Measurements from ENCODE around the gene NET1. TPM values are rescaled to one million over a fixed set of nuclear protein-coding genes. Genes with fewer than 3 reads are reported as not detected.

NET1 gene
- total and polyA plus RNA-seq, 8 donors = 50.2 to 246 (median 84.6) TPM

DNA sequence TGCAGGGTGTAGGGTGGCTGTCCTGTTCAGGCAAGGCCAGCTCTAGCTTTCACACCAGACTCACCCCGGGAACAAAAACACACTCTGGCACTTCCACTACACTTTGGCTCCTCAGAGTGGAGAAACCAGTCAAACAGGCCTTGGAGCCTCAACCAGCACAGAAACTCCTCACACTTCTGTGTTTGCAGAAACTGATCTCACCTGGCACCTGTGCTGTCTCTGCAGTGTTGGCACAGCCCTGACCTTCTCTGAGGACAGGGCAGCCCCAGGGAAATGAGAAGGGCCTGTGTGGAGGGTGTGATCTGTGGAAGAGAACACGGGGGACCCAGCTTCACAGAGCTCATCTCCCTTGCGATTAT is 91.1 kb downstream of the NET1 start:
- no peaks in the 10 kb centered on the region for H3K27me3 ChIP-seq
- peak; percentile 87 to 92 for DNase-seq
- TF ChIP-seq, protein P1, sequence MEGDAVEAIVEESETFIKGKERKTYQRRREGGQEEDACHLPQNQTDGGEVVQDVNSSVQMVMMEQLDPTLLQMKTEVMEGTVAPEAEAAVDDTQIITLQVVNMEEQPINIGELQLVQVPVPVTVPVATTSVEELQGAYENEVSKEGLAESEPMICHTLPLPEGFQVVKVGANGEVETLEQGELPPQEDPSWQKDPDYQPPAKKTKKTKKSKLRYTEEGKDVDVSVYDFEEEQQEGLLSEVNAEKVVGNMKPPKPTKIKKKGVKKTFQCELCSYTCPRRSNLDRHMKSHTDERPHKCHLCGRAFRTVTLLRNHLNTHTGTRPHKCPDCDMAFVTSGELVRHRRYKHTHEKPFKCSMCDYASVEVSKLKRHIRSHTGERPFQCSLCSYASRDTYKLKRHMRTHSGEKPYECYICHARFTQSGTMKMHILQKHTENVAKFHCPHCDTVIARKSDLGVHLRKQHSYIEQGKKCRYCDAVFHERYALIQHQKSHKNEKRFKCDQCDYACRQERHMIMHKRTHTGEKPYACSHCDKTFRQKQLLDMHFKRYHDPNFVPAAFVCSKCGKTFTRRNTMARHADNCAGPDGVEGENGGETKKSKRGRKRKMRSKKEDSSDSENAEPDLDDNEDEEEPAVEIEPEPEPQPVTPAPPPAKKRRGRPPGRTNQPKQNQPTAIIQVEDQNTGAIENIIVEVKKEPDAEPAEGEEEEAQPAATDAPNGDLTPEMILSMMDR (IDR thresholded peaks at IDR 0.05) = no peak
- TF ChIP-seq EP300 (IDR thresholded peaks at IDR 0.05) = no peak
- TF ChIP-seq POLR2AphosphoS5 (IDR thresholded peaks at IDR 0.05) = peak in 2 of 3 donors; percentile 67 to 75
- no peak for TF ChIP-seq POLR2A (IDR thresholded peaks at IDR 0.05)
- intact Hi-C loops (cut with DNase I; ENCODE audit: low total_unique reads) = no loop called here
- H3K36me3 ChIP-seq = no peaks in the 10 kb centered on the region
- H3K9me3 ChIP-seq = no peaks in the 10 kb centered on the region
- H3K4me1 ChIP-seq = peaks cover 24 to 46% (median 34%) of the 10 kb centered on the region in 4 donors
- WGBS, 5 donors = 35 to 54% (median 46%) methylated on average over 3 of the region's 3 CpGs
- H3K27ac ChIP-seq = peak overlapping the region in 4 of 5 donors; percentile 3 to 51 (median 24)
- no peak overlapping the region for H3K4me3 ChIP-seq

DNA sequence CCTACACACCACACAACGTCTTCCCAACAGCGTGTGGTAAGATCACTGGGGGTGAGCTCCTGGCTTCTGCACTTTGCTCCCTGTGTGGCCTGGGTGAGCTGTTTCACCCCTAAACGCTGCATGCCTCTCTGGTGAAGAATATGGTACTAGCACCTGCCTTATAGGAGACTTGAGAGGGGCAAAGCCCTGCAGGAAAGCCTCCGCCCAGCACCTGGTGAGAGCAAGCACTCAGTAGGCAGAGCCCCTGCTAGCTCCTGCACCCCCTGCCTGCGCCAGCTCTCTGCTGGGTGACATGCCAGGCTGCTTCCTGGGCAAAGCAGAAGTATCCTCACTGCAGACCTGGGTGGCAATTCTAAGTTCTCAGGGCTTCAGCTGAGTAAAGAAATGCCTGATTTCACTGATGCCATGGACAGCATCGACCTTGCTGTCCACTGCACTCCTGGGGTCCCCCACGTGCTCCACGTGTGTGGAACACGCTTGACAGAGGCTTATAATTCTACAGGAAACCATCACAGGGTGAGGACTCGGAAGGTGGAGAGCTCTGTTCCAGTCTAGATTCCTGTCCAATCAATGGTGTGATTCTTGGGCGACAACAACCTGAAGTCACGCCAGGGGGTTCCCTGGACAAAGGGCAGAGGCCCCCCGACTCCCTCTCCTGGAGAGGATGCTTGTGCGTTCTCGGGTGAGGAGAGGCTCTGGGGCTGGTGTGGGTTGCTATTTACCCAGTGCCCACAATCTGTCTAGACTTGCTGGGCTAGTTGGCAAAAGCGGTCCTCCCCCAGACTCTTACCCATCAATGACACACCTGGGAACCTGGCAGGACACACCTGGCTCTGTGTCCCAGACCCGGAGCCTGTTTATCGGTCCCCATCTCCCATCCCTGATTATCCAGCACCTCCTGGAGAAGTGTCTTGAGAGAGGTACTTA is 92.1 kb downstream of the NET1 start:
- intact Hi-C loops (cut with DNase I; ENCODE audit: low total_unique reads) = no loop called here
- DNase-seq = no peak
- no peaks in the 10 kb centered on the region for H3K9me3 ChIP-seq
- WGBS, 5 donors = 66 to 73% (median 70%) methylated on average over 18 of the region's 18 CpGs
- TF ChIP-seq, protein P1 (IDR thresholded peaks at IDR 0.05) = no peak
- TF ChIP-seq POLR2A (IDR thresholded peaks at IDR 0.05) (no peak), EP300 (IDR thresholded peaks at IDR 0.05) (no peak), POLR2AphosphoS5 (IDR thresholded peaks at IDR 0.05) (no peak)
- no peaks in the 10 kb centered on the region for H3K27me3 ChIP-seq
- H3K27ac ChIP-seq = peak overlapping the region in 4 of 5 donors; percentile 3 to 51 (median 24)
- no peaks in the 10 kb centered on the region for H3K36me3 ChIP-seq
- no peak overlapping the region for H3K4me3 ChIP-seq
- peaks cover 24 to 46% (median 34%) of the 10 kb centered on the region in 4 donors for H3K4me1 ChIP-seq

DNA sequence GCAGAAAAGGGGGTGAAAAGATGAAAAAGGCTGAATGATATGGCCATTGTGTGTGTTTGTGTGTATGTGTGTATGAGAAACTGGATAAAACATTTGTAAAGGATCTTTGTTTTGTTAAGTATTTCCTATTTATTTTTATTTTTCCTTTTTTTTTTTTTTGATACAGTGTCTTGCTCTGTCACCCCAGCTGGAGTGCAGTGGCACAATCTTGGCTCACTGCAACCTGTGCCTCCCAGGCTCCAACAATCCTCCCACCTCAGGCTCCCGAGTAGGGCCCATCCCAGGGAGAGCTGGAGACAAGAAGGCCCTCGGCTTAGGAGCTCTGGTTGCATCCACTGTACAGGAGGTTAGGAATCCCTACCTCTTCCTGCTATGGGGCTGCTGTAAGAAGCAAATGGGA is 93.9 kb downstream of the NET1 start:
- WGBS, 5 donors = 48 to 75% (median 64%) methylated on average over 1 to 2 of the region's 2 CpGs
- Histone ChIP-seq H3K4me1 (peaks cover 24 to 46% (median 34%) of the 10 kb centered on the region in 4 donors), H3K4me3 (no peak overlapping the region), H3K27ac (no peak overlapping the region), H3K27me3 (no peaks in the 10 kb centered on the region), H3K9me3 (no peaks in the 10 kb centered on the region), H3K36me3 (no peaks in the 10 kb centered on the region)
- intact Hi-C loops (cut with DNase I; ENCODE audit: low total_unique reads) = no loop called here
- TF ChIP-seq, protein P1 (IDR thresholded peaks at IDR 0.05) = no peak
- TF ChIP-seq POLR2AphosphoS5 (IDR thresholded peaks at IDR 0.05) (no peak), POLR2A (IDR thresholded peaks at IDR 0.05) (no peak), EP300 (IDR thresholded peaks at IDR 0.05) (no peak)
- DNase-seq = no peak

DNA sequence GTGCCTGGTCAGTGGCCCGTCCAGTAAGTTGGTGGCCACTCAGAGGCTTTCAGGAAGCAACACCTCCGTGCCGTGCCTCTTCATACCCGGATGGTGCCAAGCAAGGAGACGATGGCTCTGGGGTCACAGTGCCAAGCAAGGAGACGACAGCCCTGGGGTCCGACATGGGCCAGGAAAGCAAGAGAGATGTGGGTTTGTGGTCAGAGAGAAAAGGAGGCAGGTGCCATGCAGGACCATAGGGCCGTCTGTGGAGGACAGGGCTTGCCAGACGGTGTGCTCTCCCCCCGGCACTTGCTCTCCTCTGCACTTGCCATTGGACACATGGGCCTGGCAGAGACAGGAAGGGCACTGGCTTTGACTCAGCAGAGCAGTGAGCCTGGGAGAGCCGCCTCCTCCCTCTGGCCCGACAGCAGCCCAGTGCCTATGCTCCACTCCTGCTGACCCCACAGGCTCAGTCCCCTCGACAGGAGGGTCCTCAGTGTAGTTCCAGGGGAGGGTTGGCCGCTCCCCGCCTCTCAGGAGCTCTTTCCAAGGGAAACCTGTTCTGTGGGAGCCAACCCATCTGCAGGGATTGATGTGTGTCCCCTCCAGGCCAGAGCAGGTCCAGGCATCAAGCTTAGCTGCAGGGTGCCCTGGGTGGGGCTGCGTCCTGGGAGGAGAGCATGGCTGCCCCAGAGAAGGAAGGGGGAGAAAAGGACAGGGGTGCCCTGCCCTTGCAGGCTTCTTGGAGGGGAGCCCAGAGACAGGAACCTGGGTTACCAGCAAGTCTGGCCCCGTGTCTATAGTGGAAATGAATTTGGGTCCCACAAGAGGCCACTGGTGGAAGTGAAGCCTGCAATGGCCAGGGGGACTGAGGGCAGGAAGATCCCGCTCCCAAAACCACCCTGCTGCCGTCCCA is 94.6 kb downstream of the NET1 start:
- Histone ChIP-seq H3K4me1 (peaks cover 24 to 46% (median 34%) of the 10 kb centered on the region in 4 donors), H3K36me3 (no peaks in the 10 kb centered on the region), H3K4me3 (no peak overlapping the region), H3K27ac (no peak overlapping the region), H3K9me3 (no peaks in the 10 kb centered on the region), H3K27me3 (no peaks in the 10 kb centered on the region)
- TF ChIP-seq POLR2AphosphoS5 (IDR thresholded peaks at IDR 0.05) (no peak), POLR2A (IDR thresholded peaks at IDR 0.05) (no peak), EP300 (IDR thresholded peaks at IDR 0.05) (no peak)
- TF ChIP-seq, protein P1 (IDR thresholded peaks at IDR 0.05) = no peak
- intact Hi-C loops (cut with DNase I; ENCODE audit: low total_unique reads) = no loop called here
- WGBS, 5 donors = 81 to 93% (median 86%) methylated on average over 18 to 19 of the region's 19 CpGs
- DNase-seq = no peak

Data from stomach (tissue), 9 donors.